ENCODE results near the gene KRTAP12-3. TPM values are rescaled to one million over a fixed set of nuclear protein-coding genes. Genes with fewer than 3 reads are reported as not detected.

The KRTAP12-3 gene
- total RNA-seq, 1 experiment from 2014 or later, result not detected

GRCh38 chr21:44615466-44615865 is 42.3 kb upstream of the KRTAP12-3 start:
- H3K36me3 ChIP-seq (ENCODE audit: low read depth), result no peaks in the 10 kb centered on the region
- no peaks in the 10 kb centered on the region for H3K9me2 ChIP-seq (ENCODE audit: insufficient read depth)
- H3K4me1 ChIP-seq (replicated peaks; ENCODE audit: insufficient read depth), result no peaks in the 10 kb centered on the region
- H4K20me1 ChIP-seq (ENCODE audit: insufficient read depth), result no peaks in the 10 kb centered on the region
- no TSS peak for BruUV-seq (replicated peaks)
- no peak overlapping the region for H2AFZ ChIP-seq
- H3K9me3 ChIP-seq (ENCODE audit: insufficient read depth, low read depth), result no peaks in the 10 kb centered on the region
- no peaks in the 10 kb centered on the region for H3K79me2 ChIP-seq (ENCODE audit: low read depth)
- H3K4me2 ChIP-seq, result no peak overlapping the region
- H3K27me3 ChIP-seq (ENCODE audit: insufficient read depth, low read depth), result peaks cover 42% of the 10 kb centered on the region
- no peak overlapping the region for H3K27ac ChIP-seq
- no peak overlapping the region for H3K4me3 ChIP-seq
- intact Hi-C loops (cut with micrococcal nuclease; ENCODE audit: unreplicated experiment), result no loop called here
- ChIA-PET POLR2A (ENCODE audit: unreplicated experiment) (no interaction called here), CTCF (no interaction called here)
- TF ChIP-seq EZH2 (IDR thresholded peaks at IDR 0.05; ENCODE audit: low read depth) (no peak), CTCF (conservative IDR thresholded peaks at IDR 0.05) (no peak)
- DNase-seq, result no peak
- no peaks in the 10 kb centered on the region for H3F3A ChIP-seq (ENCODE audit: insufficient read depth, low read depth)

- Histone ChIP-seq H3K9me3 (ENCODE audit: insufficient read depth, low read depth) (no peaks in the 10 kb centered on the region), H3K4me1 (replicated peaks; ENCODE audit: insufficient read depth) (no peaks in the 10 kb centered on the region), H3K27ac (no peak overlapping the region), H3K4me2 (no peak overlapping the region), H2AFZ (no peak overlapping the region), H3F3A (ENCODE audit: insufficient read depth, low read depth) (no peaks in the 10 kb centered on the region), H3K4me3 (no peak overlapping the region), H3K9me2 (ENCODE audit: insufficient read depth) (no peaks in the 10 kb centered on the region), H3K36me3 (ENCODE audit: low read depth) (no peaks in the 10 kb centered on the region), H4K20me1 (ENCODE audit: insufficient read depth) (no peaks in the 10 kb centered on the region), H3K27me3 (ENCODE audit: insufficient read depth, low read depth) (peaks cover 42% of the 10 kb centered on the region), H3K79me2 (ENCODE audit: low read depth) (no peaks in the 10 kb centered on the region)
- intact Hi-C loops (cut with micrococcal nuclease; ENCODE audit: unreplicated experiment), result no loop called here
- TF ChIP-seq EZH2 (IDR thresholded peaks at IDR 0.05; ENCODE audit: low read depth) (no peak), CTCF (conservative IDR thresholded peaks at IDR 0.05) (no peak)
- no TSS peak for BruUV-seq (replicated peaks)
- no peak for DNase-seq
- CTCF ChIA-PET, result no interaction called here
- POLR2A ChIA-PET (ENCODE audit: unreplicated experiment), result no interaction called here
These were observed 41.7 kb upstream of the KRTAP12-3 start for GRCh38 chr21:44615911-44616590.

GRCh38 chr21:44616591-44616926 is 41.2 kb upstream of the KRTAP12-3 start:
- Histone ChIP-seq H3K27ac (no peak overlapping the region), H3K36me3 (ENCODE audit: low read depth) (no peaks in the 10 kb centered on the region), H3K79me2 (ENCODE audit: low read depth) (no peaks in the 10 kb centered on the region), H2AFZ (no peak overlapping the region), H3K9me3 (ENCODE audit: insufficient read depth, low read depth) (no peaks in the 10 kb centered on the region), H3K27me3 (ENCODE audit: insufficient read depth, low read depth) (peaks cover 42% of the 10 kb centered on the region), H3K4me1 (replicated peaks; ENCODE audit: insufficient read depth) (no peaks in the 10 kb centered on the region), H3K4me2 (no peak overlapping the region), H4K20me1 (ENCODE audit: insufficient read depth) (no peaks in the 10 kb centered on the region), H3K4me3 (no peak overlapping the region), H3F3A (ENCODE audit: insufficient read depth, low read depth) (no peaks in the 10 kb centered on the region), H3K9me2 (ENCODE audit: insufficient read depth) (no peaks in the 10 kb centered on the region)
- intact Hi-C loops (cut with micrococcal nuclease; ENCODE audit: unreplicated experiment), result no loop called here
- DNase-seq, result no peak
- TF ChIP-seq CTCF (conservative IDR thresholded peaks at IDR 0.05) (no peak), EZH2 (IDR thresholded peaks at IDR 0.05; ENCODE audit: low read depth) (no peak)
- POLR2A ChIA-PET (ENCODE audit: unreplicated experiment), result no interaction called here
- CTCF ChIA-PET, result no interaction called here
- BruUV-seq (replicated peaks), result no TSS peak

Data from PC-9 (cell line).